GM19043 (cell line): ENCODE measurements around the gene LAGE3.
A peak's percentile ranks its signal among the peaks of the same experiment; 100 is the strongest.

Experiments
- ATAC-seq: cut with Tn5 transposase; IDR thresholded peaks from one replicate; pipeline ENCODE4 v1.9.1; 2021; ENCODE audit warnings: low read depth; ENCODE audit not compliant: unreplicated experiment

Gene LAGE3

DNA sequence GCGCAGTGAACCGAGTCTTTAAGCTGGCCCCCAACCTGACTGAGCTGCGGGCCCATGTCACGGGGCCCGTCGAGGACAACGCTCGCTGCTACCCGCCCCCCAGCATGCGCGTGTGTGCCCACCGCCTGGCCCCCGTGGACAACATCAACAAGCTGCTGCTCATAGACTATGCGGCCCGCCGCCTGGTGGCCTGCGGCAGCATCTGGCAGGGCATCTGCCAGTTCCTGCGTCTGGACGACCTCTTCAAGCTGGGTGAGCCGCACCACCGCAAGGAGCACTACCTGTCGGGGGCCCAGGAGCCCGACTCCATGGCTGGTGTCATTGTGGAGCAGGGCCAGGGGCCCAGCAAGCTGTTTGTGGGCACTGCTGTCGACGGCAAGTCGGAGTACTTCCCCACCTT is 18.8 kb downstream of the LAGE3 start:
- no peak for ATAC-seq

DNA sequence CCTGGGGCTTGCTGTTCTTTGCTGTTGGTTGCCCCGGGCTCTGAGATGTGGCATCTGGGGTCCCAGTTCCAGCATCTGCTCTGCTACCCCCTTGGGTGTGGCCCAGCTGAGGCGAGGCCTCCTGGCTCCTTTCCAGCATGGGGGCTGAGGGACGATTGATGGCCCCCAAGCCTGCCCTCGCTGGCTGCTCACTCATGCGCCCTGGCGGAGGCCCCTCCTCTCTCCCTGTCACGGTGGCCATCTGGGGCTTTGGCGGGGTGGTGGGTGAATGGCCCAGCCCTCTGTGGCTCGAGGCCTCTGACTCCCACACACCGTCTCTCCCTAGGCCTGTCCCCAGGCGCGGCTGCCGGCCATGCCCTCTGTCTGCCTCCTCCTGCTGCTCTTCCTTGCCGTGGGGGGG is 19.2 kb downstream of the LAGE3 start:
- ATAC-seq = no peak

DNA sequence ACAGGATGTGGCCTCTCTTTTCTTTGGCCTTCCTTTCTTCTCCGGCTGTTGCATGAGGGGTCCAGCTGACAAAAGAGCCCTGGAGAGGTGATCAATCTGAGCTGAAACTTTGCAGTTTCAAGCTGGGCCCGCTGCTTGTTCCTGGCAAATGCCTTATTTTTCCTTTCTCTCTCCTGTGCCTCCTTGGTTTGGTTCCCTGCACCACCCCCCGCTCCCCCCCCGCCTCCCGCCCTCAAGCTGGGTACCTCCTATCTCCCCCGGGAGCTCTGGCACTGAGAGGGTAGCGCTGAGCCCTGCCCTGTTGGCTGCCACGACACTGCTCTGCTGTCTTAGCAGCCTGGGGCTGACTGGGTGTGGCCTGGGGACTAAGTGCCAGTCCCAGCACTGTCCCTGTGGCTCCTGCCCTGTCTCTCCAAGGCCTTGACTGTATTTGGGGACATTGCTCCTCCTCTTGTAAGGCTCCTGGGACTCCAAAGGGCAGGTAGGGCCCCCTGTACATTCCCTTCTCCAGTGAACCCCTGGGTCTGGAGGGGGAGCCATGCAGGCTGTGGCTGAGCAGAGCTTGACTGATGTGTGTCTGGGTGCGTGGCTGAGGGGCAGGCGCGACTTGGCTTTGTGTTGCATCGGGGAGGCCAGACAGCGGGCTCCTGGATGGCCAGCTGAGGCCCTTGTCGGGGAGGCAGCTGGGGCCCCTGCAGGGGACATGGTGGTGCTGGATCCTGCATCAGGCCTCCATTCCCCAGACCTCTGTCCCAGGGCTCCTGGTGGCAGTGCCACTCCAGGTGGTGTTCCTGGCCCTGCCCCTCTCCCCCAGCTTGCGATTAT is 19.9 kb downstream of the LAGE3 start:
- no peak for ATAC-seq

DNA sequence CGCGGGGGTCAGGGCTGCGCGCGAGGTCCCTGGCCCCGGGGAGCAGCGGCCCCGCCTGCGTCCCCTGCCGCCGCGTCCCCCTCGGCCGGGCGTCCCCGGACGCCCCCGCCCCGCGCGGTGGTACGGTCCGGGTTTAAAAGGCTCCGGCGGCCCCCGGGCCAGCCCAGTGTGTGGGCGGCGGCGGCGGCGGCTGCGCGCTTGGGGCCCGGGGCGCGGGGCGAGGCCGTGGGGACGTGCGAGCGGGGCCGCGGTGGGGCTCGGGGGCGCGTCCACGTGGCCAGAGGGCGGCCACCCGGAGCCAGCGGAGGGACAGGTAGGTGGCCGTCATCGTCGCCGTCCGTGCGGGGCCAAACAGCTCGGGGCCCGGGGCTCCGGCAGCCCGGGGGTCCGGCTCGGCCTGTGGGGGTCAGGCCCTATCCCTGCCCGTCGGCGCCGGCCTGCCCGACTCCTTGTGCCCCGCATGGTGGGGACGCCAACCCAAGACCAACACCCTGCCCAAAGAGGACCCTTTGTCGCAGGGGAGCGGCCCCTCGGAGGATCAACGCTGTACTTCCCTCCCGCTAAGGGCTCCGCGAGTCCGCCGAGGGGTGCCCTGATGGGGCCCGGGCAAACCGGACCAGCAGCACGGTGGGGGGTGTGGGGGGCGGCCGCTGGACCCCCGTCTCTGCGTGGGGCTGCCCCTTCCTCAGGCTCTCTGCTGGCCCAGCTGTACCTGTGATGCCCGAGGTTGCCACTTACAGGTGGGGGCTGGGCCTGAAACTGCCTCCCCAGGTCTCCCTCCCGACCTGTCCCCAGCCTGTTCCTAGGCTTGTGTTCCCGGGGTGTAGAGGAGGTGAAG is 20.7 kb downstream of the LAGE3 start, which contains the start of gene PLXNA3:
TSS of gene PLXNA3 (plus strand) at position 166 of the 838 bp plus-strand sequence. CDS start 1,903 bp downstream, outside the sequence.
- peak; percentile 47 for ATAC-seq

DNA sequence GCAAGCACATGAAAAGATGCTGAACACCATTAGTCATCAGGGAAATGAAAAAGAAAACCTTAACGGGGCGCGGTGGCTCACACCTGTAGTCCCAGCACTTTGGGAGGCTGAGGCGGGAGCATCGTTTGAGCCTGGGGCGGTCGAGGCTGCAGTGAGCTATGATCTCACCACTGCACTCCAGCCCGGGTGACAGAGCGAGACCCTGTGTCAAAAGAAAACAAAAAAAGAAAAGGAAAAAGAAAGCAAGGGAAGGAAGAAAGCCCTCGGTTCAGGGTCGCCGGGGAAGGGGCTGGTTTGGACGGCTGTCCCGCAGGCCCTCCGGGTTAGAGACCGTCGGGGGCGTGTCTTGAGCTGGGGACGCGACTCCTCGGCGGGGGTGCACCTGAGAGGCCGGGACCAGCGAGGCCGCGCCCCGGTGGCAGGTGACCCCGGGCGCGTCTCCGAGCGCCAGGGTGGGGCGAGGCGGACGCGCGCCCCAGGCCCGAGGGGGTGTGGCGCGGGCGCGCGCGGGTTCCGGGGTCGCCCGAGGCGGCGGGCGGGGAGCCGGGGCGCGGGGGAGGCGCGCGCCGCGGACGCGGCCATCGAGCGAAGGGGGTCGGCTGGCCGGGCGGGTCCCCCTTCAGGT is 21.5 kb downstream of the LAGE3 start:
- peak; percentile 40 for ATAC-seq

DNA sequence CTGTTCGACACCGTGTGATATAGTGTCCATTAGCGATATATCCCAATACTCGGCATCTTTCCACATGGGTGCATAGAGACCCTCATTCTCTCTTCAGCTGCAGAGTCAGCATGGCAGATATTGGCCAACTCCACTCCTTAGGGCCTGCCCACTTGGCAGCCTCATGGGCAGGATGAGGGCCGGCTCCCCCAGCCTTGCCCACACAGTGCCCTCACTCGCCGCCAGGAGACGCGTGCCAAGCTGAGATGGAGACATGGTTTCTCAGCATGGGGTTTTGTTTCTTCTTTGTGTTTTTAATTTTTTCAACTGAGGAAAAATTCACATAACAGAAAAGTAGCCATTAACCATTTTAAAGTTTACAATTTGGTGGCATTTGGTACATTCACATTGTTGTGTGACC is 26.3 kb downstream of the LAGE3 start:
- ATAC-seq = no peak

DNA sequence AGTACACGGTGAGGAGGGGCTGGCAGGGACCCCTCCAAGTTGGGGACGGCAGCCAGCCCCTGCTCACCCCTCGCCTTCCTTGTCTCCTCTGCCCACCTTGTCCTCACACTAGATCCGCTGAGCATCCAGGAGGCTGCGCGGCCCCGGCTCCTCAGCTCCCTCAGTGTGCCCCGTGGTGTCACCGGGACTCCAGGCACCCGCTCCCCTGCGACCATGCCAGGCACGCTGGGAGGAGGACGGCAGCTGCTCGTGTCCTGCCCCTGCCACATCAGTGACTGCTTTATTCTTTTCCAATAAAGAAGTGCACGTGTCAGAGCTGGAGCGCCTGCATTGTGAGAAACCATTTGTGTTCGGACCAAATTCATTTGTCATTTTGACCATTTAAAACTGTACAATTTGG is 28.8 kb downstream of the LAGE3 start:
- ATAC-seq = no peak

DNA sequence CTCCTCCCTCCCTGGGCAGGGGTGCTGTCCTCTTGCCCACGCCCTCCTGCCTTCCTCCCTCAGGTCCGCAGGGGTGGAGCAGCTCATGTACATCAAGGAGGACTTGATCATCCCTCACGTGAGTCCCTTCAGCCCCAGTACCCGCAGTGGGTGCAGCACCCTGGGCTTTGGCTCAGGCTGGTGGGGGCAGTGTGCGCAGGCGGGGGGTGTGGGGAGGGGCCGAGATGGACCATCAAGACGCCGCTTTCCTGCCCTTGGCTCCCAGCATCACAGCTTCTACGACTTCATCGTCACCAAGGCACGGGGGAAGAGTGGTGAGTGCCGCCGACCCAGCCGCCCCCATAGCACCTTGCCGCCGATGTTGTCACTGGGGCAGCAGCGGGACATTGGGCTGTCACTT is 29.5 kb downstream of the LAGE3 start:
- no peak for ATAC-seq

DNA sequence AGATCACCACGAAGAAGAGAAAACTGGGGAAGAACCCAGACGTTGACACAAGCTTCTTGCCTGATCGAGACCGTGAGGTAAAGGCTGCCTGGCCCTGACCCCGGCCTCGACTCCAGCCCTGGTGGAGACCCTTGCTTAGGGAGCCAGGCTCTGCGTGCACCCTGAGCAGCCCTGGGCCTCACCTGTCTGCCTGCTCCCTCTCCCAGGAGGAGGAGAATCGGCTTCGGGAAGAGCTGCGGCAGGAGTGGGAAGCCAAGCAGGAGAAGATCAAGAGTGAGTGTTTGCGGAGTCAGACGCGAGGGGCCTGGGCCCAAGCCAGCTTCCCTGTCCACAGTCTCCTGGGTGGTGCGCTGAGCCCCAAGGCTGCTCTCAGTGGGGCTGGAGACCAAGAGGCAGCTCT is 30.6 kb downstream of the LAGE3 start:
- ATAC-seq = no peak

DNA sequence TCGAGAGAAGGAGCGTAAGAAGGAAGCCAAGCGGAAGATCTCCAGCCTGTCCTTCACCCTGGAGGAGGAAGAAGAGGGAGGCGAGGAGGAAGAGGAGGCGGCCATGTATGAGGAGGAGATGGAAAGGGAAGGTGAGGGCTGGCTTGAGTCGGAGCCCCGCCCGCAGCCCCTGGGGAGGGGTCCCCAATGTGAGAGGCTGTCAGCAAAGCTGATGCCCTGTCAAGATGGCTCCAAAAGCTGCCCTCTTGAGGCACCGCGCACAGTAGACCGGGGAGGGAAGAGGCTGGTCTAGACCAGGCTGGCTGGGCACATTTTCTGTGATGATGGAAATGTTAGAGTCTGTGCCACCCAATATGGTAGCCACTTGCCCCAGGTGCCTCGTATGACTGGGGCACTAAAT is 32.7 kb downstream of the LAGE3 start:
- ATAC-seq = no peak

DNA sequence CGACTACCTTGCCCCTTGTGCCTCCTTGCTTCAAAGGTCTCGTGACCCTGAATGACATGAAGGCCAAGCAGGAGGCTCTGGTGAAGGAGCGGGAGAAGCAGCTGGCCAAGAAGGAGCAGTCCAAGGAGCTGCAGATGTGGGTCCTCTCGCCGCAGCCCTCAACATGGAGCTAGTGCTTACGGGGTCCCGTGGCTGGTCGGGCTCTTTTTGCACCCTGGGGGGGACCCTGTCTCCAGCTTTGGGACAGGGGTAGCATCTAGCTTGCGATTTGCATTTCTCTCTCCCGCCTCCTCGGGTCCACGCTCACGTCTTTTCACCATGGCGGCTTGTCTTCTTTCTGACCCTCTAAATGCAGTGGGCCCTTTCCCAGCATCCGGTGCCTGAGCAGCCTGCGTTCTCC is 33.3 kb downstream of the LAGE3 start:
- ATAC-seq = no peak

DNA sequence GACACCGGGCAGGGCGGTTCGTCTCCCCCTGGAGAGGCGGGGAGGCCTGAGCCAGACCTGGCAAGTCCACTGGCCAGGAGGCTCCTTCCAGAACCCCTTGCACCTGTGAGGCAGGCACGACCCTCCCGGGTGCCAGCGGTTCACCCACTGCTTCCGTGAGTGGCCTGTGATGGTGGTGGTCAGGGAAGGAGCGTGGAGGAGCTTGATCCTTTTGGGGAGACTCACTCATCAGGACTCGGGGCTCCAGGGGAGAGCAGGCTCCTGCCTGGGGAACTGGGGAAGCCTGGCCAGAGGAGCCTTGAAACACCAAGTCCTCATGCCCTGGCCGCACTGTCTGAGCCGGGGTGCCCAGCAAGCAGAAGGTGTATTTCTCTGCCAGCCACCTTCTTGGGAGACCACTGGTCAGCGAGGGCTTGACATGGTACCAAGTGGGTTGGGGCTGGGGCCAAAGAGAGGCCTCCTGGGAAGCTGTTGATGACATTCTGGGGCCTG is 34.3 kb downstream of the LAGE3 start:
- ATAC-seq = no peak

DNA sequence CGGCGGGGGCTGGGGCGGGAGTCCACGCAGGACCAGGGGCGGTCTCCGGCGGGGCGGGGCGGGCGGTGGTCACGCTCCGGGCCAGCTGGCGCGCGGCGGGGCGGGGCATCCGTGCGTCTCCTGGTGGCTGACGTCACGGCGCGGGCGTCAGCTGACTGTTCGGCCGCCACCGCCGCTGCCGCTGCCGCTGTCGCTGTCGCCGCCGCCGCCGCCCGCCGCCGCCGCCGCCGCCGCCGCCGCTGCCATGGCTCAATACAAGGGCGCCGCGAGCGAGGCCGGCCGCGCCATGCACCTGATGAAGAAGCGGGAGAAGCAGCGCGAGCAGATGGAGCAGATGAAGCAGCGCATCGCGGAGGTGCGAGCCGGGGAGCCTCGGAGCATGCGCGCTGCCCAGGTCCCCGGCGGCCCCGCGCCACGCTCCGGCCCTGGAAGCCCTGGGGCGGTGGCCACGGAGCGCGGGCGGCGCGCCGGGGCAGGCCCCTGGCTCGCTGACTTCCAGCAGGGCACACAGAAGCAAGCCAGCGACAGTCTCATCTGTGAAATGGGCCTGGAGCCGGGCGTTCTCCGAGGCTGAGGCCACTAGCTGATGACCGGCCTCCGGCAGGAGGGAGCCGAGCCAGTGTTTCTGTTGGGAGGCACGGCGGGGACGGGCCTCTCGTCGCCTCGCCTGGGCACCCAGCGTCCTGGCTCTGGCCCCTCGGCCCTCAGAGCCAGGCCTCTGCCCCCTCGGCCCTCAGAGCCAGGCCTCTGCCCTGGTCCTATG is 34.9 kb downstream of the LAGE3 start, which contains the start of gene FAM50A:
TSS of gene FAM50A (plus strand) at position 150 of the 763 bp plus-strand sequence. CDS start at position 245, 95 bp downstream.
- peak; percentile 82 for ATAC-seq

DNA sequence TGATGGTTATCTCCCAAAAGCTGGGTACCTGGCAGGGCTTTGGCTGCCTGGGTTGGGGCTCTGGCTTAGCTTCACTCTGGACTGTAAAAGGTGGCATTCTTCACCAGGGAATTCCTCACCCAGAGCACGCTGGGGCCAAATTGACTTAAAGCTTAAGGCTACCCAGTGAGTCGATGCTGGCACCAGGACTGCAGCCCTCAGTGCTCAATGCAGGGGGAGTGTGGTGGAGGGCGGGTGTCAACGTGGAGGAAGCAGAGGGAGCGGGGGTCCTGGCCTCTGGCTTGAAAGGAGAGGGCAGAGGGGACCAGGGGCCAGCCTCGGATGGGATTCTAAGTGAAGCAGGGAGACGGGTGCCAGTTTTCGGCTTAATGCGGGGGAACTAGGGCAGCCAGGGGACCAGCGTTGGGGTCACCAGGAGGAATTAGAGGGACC is 35.6 kb downstream of the LAGE3 start:
- no peak for ATAC-seq

DNA sequence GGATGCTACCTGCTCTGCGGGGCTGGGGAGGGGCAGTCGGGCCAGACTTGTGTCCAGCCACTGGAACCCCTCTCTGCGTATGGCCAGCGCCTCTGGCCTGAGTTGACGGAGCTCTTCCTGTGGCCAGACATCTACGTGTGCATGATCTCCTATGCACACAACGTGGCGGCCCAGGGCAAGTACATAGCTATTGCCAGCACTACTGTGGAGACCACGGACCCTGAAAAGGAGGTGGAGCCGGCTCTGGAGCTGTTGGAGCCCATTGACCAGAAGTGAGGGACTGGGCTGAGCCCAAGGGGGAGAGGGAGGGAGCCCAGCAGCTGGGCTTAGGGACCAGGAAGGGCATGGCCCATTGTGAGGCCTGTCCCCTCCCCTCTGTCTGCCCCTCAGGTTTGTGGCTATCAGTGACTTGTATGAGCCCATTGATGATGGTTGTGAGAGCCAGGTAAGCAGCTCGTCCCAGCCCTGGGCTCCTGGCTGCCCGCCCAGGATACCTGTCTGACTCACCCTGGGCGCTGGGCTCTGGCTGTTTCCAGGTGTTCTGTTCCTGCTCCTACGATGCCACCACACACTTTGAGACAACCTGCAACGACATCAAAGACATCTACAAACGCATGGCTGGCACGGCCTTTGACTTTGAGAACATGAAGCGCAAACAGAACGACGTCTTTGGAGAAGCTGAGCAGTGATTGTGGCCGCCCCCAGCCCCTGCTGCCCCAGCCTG is 36.9 kb downstream of the LAGE3 start:
- ATAC-seq = no peak

DNA sequence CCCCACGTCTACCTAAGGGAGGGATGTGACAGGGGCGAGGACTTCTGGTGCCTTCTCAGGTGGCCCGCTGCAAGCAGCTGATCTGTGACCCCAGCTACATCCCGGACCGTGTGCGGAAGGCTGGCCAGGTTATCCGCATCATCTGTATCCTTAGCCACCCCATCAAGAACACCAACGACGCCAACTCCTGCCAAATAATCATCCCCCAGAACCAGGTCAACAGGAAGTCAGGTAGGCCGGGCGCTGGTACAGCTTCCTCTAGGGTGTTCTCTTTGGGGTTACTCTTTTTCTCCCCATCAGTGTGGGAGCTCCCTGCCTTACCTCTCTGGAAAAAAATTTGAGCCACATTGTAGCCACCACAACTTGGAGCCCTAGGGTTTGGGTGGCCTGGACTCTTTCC is 37.5 kb downstream of the LAGE3 start:
- ATAC-seq = no peak

DNA sequence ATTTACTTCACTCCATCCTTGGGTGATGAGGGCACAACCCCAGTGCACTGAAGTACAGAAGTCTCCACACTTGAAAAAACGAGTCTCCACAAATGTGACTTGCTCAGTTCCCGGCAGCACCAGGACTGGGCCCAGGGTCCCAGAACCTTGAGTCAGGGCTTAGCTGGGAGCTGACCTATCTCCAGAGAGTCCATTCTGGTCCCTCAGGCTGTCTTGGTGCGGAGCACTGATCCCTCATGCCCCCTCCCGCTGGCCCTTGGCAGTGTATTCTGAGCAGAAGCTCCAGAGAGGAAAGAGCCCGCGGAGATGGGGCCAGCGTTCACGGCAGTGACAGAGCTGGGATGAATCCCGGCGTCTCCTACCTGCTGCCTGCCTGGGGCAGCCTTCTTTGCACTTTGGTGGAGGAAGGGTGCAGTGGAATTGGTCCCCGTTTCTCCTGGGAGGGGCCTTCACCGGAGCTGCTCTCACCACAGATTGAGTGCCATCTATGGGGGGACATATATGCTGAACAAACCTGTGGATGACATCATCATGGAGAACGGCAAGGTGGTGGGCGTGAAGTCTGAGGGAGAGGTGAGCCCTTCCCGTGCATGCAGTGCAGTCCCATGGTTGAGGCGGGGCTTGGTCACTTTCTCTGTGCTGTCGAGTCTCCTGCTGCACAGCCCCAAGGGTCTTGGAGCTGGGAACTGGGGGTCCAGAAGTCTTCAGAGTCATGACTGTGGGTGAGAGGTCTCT is 38.3 kb downstream of the LAGE3 start:
- ATAC-seq = no peak

DNA sequence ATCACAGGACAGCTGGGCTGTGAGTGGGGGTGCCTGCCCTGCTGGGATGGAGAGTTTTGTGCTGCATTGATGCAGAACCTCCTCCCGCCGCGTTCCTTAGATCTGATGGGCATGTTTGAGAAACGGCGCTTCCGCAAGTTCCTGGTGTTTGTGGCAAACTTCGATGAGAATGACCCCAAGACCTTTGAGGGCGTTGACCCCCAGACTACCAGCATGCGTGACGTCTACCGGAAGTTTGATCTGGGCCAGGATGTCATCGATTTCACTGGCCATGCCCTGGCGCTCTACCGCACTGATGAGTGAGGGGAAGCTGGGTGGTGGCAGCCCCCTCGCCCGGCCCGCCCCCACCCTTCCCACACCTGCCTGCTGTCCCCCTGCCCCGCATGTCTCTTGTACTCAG is 39.2 kb downstream of the LAGE3 start:
- no peak for ATAC-seq
